Aorta (tissue), 5 donors: ENCODE results near the gene ARID4B. TPM values are rescaled to one million over a fixed set of nuclear protein-coding genes. Genes with fewer than 3 reads are reported as not detected.

Experiments used
- ATAC-seq: fragments of 200-7000 bp; cut with Tn5 transposase; one replicate; pipeline ENCODE4 v1.9.1; 2022; ENCODE audit warnings: moderate library complexity; ENCODE audit not compliant: low FRiP score
- DNase-seq, 2 donors: peaks; one replicate each; pipeline ENCODE4 v3.0.0-alpha.2; 2020
- H3K27ac ChIP-seq, 2 donors: one replicate each; pipeline ENCODE4 v1.5.1; 2013; ENCODE audit warnings: low read length in 2 of 2, mild to moderate bottlenecking in 2 of 2, moderate library complexity in 2 of 2, control low read depth in 1 of 2, inconsistent platforms in 1 of 2, low read depth in 1 of 2
- H3K27me3 ChIP-seq, 2 donors: one replicate each; pipeline ENCODE4 v1.6.1; 2013; ENCODE audit warnings: control low read depth in 1 of 2, low read length in 1 of 2, mild to moderate bottlenecking in 1 of 2, moderate library complexity in 1 of 2; ENCODE audit not compliant: insufficient read depth in 2 of 2, control insufficient read depth in 1 of 2
- H3K36me3 ChIP-seq, 2 donors: one replicate each; pipeline ENCODE4 v1.6.1; 2013; ENCODE audit warnings: control low read depth in 1 of 2, low read length in 1 of 2, mild to moderate bottlenecking in 1 of 2; ENCODE audit not compliant: insufficient read depth in 2 of 2, control insufficient read depth in 1 of 2
- H3K4me1 ChIP-seq, 2 donors: one replicate each; pipeline ENCODE4 v1.6.1; 2013; ENCODE audit warnings: low read length in 2 of 2, control low read depth in 1 of 2, mild to moderate bottlenecking in 1 of 2, moderate library complexity in 1 of 2; ENCODE audit not compliant: insufficient read depth in 2 of 2, control insufficient read depth in 1 of 2
- H3K4me3 ChIP-seq, 2 donors: one replicate each; pipeline ENCODE4 v1.5.1; 2013; ENCODE audit warnings: low read length in 2 of 2, control low read depth in 1 of 2, mild to moderate bottlenecking in 1 of 2
- H3K9me3 ChIP-seq: one replicate; pipeline ENCODE4 v1.6.1; 2013; ENCODE audit warnings: mild to moderate bottlenecking, low read length; ENCODE audit not compliant: control insufficient read depth
- WGBS, 2 donors: extraction: QIAGEN DNeasy Blood & Tissue Kit; methylation state at CpG; one replicate each; pipeline ENCODE4 v1.1.7; 2013; 5-methylcytosine and 5-hydroxymethylcytosine counted together
- intact Hi-C, 2 donors: fragments of 100-400 bp; cut with DNase I; formaldehyde crosslinking; loops; one replicate each; pipeline versions ENCODE4 v1.14.2 to v1.15.0; 2022
- polyA plus RNA-seq, 2 donors: library from polyadenylated mRNA; stranded (reverse); fragments of 200-250 nt; gene quantifications; one replicate each; pipeline ENCODE4 v1.2.3, GENCODE V29; 2013
- total RNA-seq, 2 donors: library from RNA; stranded (reverse); fragmentation: NEBNext Ultra II Directional; extraction: Animal tissue kit (Norgen Biotek cat#: 25700); gene quantifications; one replicate each; pipeline ENCODE4 v1.2.1, GENCODE V29; 2021
- donor health status: healthy with polysubstance abuse.
- donor health status: Bipolar disorder and iron deficiency.
- donor health status: DM: no; HTN: no; CAD: no.
- donor health status: DM: no; HTN: no; CAD: no.
- donor health status: DM: yes; HTN: yes; CAD: no.

Gene ARID4B
- total and polyA plus RNA-seq, 4 donors, result 9.8 to 56.6 (median 37.2) TPM

DNA sequence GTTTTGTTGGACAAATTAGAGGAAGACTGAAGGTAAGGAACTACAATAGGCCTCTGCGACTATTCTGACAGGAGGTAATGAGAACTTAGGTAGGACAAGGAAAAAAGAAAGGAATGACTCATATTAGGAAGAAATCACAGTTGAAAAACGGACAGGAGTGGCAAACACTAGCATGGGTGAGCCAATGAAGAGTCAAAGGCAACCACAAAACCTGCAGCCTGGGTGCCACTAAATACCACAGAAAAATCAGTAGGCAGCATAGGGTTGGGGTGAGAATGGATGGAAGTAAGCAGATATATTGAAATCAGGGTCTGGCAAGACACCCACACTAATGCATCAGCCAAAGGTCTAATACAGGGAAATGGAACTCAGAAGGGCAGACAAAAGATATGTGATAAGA, 176.9 kb downstream of the ARID4B start:
- H3K36me3 ChIP-seq, result peaks cover 4 to 6% of the 10 kb centered on the region in 2 donors
- no peaks in the 10 kb centered on the region for H3K9me3 ChIP-seq
- WGBS, 2 donors, result 84 to 88% methylated on average over 2 of the region's 2 CpGs
- ATAC-seq (no peak), DNase-seq (no peak)
- no peak overlapping the region for H3K27ac ChIP-seq
- no peaks in the 10 kb centered on the region for H3K27me3 ChIP-seq
- H3K4me1 ChIP-seq, result no peaks in the 10 kb centered on the region
- intact Hi-C loops, result no loop called here
- H3K4me3 ChIP-seq, result no peak overlapping the region

GRCh38 chr1:235149824-235150223, 178.2 kb downstream of the ARID4B start:
- Histone ChIP-seq H3K27me3 (no peaks in the 10 kb centered on the region), H3K9me3 (no peaks in the 10 kb centered on the region), H3K4me1 (no peaks in the 10 kb centered on the region), H3K27ac (no peak overlapping the region), H3K36me3 (peaks cover 4 to 6% of the 10 kb centered on the region in 2 donors), H3K4me3 (no peak overlapping the region)
- WGBS, 2 donors, result 94 to 96% methylated on average over 9 of the region's 9 CpGs
- no peak for DNase-seq
- no peak for ATAC-seq
- intact Hi-C loops, result no loop called here

DNA sequence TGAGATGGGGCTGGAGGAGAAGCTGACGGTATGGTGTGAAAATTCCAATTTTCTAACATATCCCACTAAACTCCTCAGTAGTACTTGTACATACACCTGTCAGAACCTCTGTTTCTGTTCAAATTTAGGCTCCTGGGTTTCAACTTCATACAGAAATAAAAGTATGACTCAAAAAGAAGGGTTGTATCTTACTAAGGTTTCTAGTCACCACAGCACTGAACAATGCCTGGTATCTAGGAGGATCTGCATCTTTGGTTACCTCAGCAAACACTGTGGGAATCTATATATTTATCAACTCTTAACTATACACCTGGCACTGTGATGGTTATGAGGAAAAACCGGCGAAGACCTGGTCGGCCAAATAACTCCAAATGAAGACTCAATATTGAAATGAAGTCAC, 180.7 kb downstream of the ARID4B start:
- WGBS, 2 donors, result 88 to 93% methylated on average over 4 of the region's 4 CpGs
- Histone ChIP-seq H3K4me1 (no peaks in the 10 kb centered on the region), H3K27me3 (no peaks in the 10 kb centered on the region), H3K36me3 (peaks cover 3 to 4% of the 10 kb centered on the region in 2 donors), H3K27ac (no peak overlapping the region), H3K4me3 (no peak overlapping the region), H3K9me3 (no peaks in the 10 kb centered on the region)
- intact Hi-C loops, result no loop called here
- DNase-seq (no peak), ATAC-seq (no peak)

DNA sequence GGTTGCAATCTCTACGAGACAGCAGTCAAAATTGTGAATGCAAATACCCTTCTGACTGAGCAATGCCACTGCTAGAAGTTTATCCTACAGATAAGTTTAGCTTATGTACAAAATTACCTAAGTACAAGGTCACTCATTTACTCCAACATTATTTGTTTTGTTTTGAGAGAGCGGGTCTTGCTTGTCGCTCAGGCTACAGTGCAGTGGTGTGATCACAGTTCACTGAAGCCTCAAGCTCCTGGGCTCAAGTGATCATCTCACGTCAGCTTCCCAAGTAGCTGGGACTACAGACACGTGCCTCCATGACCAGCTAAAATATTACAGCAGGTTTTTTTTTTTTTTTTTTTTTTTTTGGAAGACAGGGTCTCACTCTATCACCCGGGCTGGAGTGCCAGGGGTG, 182.3 kb downstream of the ARID4B start:
- Histone ChIP-seq H3K4me3 (no peak overlapping the region), H3K27me3 (no peaks in the 10 kb centered on the region), H3K4me1 (no peaks in the 10 kb centered on the region), H3K27ac (no peak overlapping the region), H3K36me3 (peaks cover 0 to 2% of the 10 kb centered on the region in 2 donors), H3K9me3 (no peaks in the 10 kb centered on the region)
- no peak for ATAC-seq
- intact Hi-C loops, result no loop called here
- no peak for DNase-seq
- WGBS, 2 donors, result 86% methylated on average over 6 of the region's 6 CpGs

GRCh38 chr1:235142991-235143390, 185.0 kb downstream of the ARID4B start:
- 93 to 96% methylated on average over 4 of the region's 4 CpGs for WGBS, 2 donors
- no peak for ATAC-seq

DNA sequence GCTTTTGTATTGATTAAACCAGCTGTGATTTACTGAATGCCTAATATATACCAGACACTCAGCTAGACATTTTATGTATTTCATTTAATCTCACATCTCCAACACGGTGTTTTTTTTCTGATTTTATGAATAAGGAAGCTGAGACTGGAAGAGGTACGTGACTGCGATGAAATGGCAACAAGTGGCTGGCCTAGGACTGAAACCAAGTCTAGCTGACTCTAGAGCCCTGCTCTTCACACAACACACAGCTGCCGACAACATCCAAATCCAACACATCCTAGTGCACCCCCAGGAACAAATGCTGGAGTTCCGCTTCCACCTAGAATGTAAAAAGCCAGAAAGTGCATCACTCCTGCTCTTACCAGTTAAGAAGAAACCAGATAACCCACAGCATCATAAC, 188.7 kb downstream of the ARID4B start:
- ATAC-seq (no peak), DNase-seq (no peak)
- WGBS, 2 donors, result 91% methylated on average over 5 of the region's 5 CpGs
- no peaks in the 10 kb centered on the region for H3K9me3 ChIP-seq
- intact Hi-C loops, result no loop called here
- no peaks in the 10 kb centered on the region for H3K27me3 ChIP-seq
- H3K36me3 ChIP-seq, result peaks cover 6 to 8% of the 10 kb centered on the region in 2 donors
- no peaks in the 10 kb centered on the region for H3K4me1 ChIP-seq
- no peak overlapping the region for H3K27ac ChIP-seq
- no peak overlapping the region for H3K4me3 ChIP-seq

More at GRCh38 chr1:235142991-235143390, 185.0 kb downstream of the ARID4B start:
- intact Hi-C loops, result no loop called here
- H3K27me3 ChIP-seq, result no peaks in the 10 kb centered on the region
- H3K9me3 ChIP-seq, result no peaks in the 10 kb centered on the region
- no peak for DNase-seq
- no peak overlapping the region for H3K4me3 ChIP-seq
- peaks cover 3 to 5% of the 10 kb centered on the region in 2 donors for H3K36me3 ChIP-seq
- no peaks in the 10 kb centered on the region for H3K4me1 ChIP-seq
- H3K27ac ChIP-seq, result no peak overlapping the region

- DNase-seq (no peak), ATAC-seq (no peak)
- no peak overlapping the region for H3K4me3 ChIP-seq
- 72 to 81% methylated on average over 2 of the region's 2 CpGs for WGBS, 2 donors
- no peaks in the 10 kb centered on the region for H3K9me3 ChIP-seq
- no peak overlapping the region for H3K27ac ChIP-seq
- intact Hi-C loops, result no loop called here
- peaks cover 6 to 8% of the 10 kb centered on the region in 2 donors for H3K36me3 ChIP-seq
- no peaks in the 10 kb centered on the region for H3K4me1 ChIP-seq
- H3K27me3 ChIP-seq, result no peaks in the 10 kb centered on the region
These were observed 189.2 kb downstream of the ARID4B start for GRCh38 chr1:235138821-235139220.

- Histone ChIP-seq H3K9me3 (no peaks in the 10 kb centered on the region), H3K4me3 (no peak overlapping the region), H3K4me1 (no peaks in the 10 kb centered on the region), H3K36me3 (peaks cover 6 to 8% of the 10 kb centered on the region in 2 donors), H3K27me3 (no peaks in the 10 kb centered on the region), H3K27ac (no peak overlapping the region)
- no peak for ATAC-seq
- DNase-seq, result no peak
- WGBS, 2 donors, result 50 to 58% methylated on average over 4 of the region's 4 CpGs
- intact Hi-C loops, result no loop called here
These were observed 191.9 kb downstream of the ARID4B start for GRCh38 chr1:235136111-235136510.

- intact Hi-C loops, result no loop called here
- H3K27ac ChIP-seq, result no peak overlapping the region
- no peaks in the 10 kb centered on the region for H3K9me3 ChIP-seq
- no peaks in the 10 kb centered on the region for H3K4me1 ChIP-seq
- H3K36me3 ChIP-seq, result peaks cover 3 to 4% of the 10 kb centered on the region in 2 donors
- DNase-seq (no peak), ATAC-seq (no peak)
- no peaks in the 10 kb centered on the region for H3K27me3 ChIP-seq
- 96% methylated on average over 12 of the region's 12 CpGs for whole genome bisulfite sequencing, 2 donors
- no peak overlapping the region for H3K4me3 ChIP-seq
These were observed 193.8 kb downstream of the ARID4B start for GRCh38 chr1:235134171-235134570.
